ENCODE results near the gene METTL25. TPM values are rescaled to one million over a fixed set of nuclear protein-coding genes. Genes with fewer than 3 reads are reported as not detected.

METTL25 gene
- total RNA-seq, 2 donors from 2014 or later, result 14.6 to 15.2 TPM

- DNase-seq (no peak), ATAC-seq (no peak)
- intact Hi-C loops (cut with DNase I, micrococcal nuclease), result no loop called here
Measured at GRCh38 chr12:82448911-82449578, 90.7 kb downstream of the METTL25 start.

- intact Hi-C loops (cut with DNase I, micrococcal nuclease), result no loop called here
- ATAC-seq, result no peak
- DNase-seq, result no peak
Measured at GRCh38 chr12:82456633-82457032, 98.3 kb downstream of the METTL25 start.

GRCh38 chr12:82458101-82458500 is 99.8 kb downstream of the METTL25 start:
- DNase-seq (no peak), ATAC-seq (no peak)
- intact Hi-C loops (cut with DNase I, micrococcal nuclease), result no loop called here

GRCh38 chr12:82461393-82461792 is 103.1 kb downstream of the METTL25 start:
- intact Hi-C loops (cut with DNase I, micrococcal nuclease), result no loop called here
- DNase-seq, result no peak
- no peak for ATAC-seq

DNA sequence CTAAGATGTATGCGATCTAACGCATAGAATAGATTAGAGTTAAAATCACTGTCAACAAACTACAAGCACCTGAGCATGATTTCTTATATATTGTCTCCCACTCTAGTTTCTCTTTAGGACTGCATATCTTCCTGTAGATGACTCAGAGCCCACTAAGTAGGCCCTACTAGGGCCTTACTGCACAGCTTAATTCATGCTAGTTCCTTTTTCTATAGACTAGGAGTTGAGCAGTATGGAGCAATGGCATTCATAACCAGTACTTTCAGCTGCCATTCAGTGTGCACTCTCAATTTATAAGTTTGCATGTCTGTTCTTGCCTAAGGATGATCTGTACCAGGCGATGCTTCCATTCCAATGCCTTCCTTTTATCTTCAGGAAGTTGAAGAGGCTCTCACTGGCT is 103.5 kb downstream of the METTL25 start:
- DNase-seq, result no peak
- intact Hi-C loops (cut with DNase I, micrococcal nuclease), result no loop called here
- no peak for ATAC-seq

GRCh38 chr12:82468563-82468962 is 110.2 kb downstream of the METTL25 start:
- intact Hi-C loops (cut with DNase I, micrococcal nuclease), result no loop called here
- no peak for ATAC-seq

GRCh38 chr12:82470906-82471512 is 112.7 kb downstream of the METTL25 start:
- intact Hi-C loops (cut with DNase I, micrococcal nuclease), result no loop called here

More at GRCh38 chr12:82468563-82468962, 110.2 kb downstream of the METTL25 start:
- DNase-seq, result no peak

GRCh38 chr12:82473111-82473754 is 114.9 kb downstream of the METTL25 start:
- intact Hi-C loops (cut with DNase I, micrococcal nuclease), result no loop called here
- no peak for DNase-seq
- no peak for ATAC-seq

More at GRCh38 chr12:82470906-82471512, 112.7 kb downstream of the METTL25 start:
- no peak for DNase-seq
- ATAC-seq, result no peak

DNA sequence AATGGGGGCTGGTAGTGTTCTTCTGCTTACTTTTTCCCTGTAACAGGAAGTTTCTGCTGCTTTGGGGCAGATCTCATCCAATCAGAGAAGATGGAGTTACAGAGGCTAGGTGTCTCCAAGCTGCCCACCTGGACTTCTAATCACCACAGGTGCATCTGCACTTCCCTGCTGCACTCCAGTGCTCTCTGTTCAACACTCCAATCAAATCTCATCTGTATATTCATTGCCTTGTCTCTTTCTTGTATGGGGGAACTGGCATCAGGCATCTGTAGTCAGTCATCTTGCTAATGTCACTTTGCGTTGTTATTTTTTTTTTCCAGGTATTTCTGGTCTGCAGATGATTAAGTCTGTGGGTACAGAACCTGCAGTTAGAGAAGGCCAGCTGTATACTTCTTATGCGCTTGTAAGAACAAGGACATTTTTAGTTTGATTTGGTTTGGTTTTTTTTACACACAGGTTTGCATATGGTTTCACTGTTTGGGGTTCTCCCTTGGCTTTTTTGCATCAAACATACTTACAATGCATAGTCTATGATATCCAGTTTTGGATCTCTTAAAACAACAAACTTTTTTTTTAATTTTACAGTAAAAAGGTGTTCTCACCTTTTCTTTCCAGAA is 116.0 kb downstream of the METTL25 start:
- intact Hi-C loops (cut with DNase I, micrococcal nuclease), result no loop called here
- DNase-seq (no peak), ATAC-seq (no peak)

DNA sequence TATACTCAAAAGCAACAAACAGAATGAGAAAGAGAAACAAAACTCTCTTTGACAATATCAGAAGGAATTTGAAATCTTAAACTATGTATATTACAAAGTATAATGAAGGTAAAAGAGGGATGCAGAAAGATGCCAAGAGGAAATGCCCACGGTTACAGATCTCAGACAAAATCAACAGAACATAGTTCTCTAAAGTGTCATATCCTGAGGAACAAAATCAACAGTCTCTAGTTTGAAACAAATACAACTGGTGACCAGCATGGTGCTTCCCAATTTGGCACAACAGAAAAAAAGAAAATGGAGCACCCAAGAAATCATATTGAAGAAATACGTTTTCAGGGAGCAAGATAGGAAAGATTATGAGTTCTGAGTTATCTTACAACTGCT is 116.5 kb downstream of the METTL25 start:
- no peak for ATAC-seq
- no peak for DNase-seq
- intact Hi-C loops (cut with DNase I, micrococcal nuclease), result no loop called here

- intact Hi-C loops (cut with DNase I, micrococcal nuclease), result no loop called here
- no peak for ATAC-seq
- DNase-seq, result no peak
Measured at GRCh38 chr12:82475211-82475610, 116.9 kb downstream of the METTL25 start.

DNA sequence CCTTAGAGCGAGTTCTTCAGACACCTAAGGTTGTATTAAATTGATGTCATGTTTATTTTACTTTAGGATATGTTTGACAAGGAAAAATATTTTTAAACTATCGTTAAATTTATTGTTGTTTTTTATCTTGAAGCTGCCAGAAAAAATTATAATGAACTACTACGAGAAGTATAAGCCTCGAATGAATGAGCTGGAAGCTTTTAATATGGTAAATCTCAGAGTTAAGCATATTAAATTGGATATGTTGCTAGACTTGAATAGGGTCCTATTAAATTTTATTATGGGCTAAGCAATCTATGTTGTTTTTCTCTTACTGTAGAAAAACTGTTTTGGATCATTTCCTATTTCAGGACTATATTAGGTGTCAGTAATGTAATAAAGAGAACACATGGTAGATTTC is 118.2 kb downstream of the METTL25 start:
- DNase-seq, result no peak
- ATAC-seq, result no peak
- intact Hi-C loops (cut with DNase I, micrococcal nuclease), result no loop called here

- no peak for ATAC-seq
- no peak for DNase-seq
- intact Hi-C loops (cut with DNase I, micrococcal nuclease), result no loop called here
Measured at GRCh38 chr12:82479511-82479910, 121.2 kb downstream of the METTL25 start.

- DNase-seq (no peak), ATAC-seq (no peak)
- intact Hi-C loops (cut with DNase I, micrococcal nuclease), result no loop called here
Measured at GRCh38 chr12:82480606-82481005, 122.3 kb downstream of the METTL25 start.

- no peak for ATAC-seq
- intact Hi-C loops (cut with DNase I, micrococcal nuclease), result no loop called here
- DNase-seq, result no peak
Measured at GRCh38 chr12:82481954-82482353, 123.6 kb downstream of the METTL25 start.

DNA sequence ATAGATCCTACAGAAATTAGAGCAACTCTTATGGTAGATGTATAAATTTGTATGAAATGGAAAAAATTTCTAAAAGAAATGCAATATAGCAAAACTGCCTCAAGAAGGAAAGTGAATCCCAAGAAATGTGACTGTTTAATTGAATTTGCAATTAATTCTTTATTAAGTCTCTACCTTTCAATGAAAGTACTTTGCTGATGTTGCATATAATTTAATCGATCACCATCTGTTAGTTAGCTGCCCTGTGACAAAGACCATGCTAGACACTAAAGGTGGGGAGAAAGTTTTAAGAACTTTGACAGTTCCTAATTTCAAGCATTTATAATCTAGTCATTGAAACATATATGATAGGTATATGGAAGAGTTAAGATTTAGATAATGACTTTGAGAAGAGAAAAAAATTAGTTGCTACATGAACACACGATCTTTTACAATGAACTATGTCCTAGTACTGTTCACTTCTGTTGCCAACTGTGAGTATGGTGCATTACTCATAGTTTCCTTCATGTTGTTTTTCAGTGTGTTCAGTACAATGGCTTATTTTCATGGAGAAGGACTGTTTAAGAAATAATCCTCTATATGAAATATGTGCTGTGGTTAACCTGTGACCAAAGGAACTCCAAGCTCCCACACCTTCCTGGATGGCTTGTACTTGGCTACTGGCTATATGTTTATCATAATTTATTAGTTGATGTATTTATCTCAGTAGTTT is 128.4 kb downstream of the METTL25 start:
- ATAC-seq (no peak), DNase-seq (no peak)
- intact Hi-C loops (cut with DNase I, micrococcal nuclease), result no loop called here

DNA sequence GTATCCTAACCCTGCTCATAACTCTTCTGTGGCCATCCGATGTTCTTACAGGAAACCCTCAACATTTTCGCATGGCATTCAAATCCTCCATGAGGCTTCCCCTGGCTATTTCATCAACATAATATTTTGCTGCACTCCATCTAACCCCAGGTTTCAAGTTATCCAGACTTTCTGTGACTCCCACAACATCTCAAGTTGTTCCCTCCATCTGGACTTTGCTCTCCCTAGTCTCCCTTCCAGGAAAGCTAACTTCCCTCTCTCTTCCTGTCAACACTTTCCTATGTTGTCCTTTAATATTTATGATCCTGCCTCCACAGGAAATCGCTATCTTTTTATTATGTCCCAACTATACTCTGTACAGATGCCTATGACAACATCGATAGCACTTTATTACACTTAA is 146.1 kb downstream of the METTL25 start:
- intact Hi-C loops (cut with DNase I, micrococcal nuclease), result no loop called here
- no peak for DNase-seq
- no peak for ATAC-seq

- ATAC-seq (no peak), DNase-seq (no peak)
- intact Hi-C loops (cut with DNase I, micrococcal nuclease), result no loop called here
Measured at GRCh38 chr12:82505150-82505549, 146.8 kb downstream of the METTL25 start.

DNA sequence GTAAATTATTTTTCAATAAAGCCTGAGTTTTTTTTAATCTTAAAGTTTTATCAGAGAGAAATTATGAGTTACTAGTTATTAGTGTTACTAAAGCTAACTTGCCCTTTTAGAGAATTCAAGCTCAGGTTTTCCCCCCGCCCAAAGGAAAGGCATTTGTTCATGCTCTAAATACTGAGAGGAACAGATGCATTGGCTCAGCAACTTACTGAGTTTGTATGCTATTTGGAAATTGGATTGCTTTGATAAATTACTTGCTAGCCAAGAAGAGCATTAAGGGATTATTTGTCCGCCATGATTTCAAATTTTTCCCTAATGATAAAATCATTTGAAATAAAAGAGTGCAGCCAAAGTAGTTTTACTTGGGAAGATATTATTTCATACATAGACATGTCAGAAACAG is 149.4 kb downstream of the METTL25 start:
- ATAC-seq (no peak), DNase-seq (no peak)
- intact Hi-C loops (cut with DNase I, micrococcal nuclease), result no loop called here

Measured in left colon (tissue), 2 donors.